GM23338 (cell line): ENCODE measurements around the gene TMEM135. TPM values are rescaled to one million over a fixed set of nuclear protein-coding genes. Genes with fewer than 3 reads are reported as not detected.

ENCODE experiments used
- ATAC-seq: fragments of 200-7000 bp; cut with Tn5 transposase; 3 replicates; pipeline ENCODE4 v1.9.1; 2020
- DNase-seq: peaks from one replicate; pipeline ENCODE4 v3.0.0-alpha.2; 2015; ENCODE audit warnings: low spot score
- H2AFZ ChIP-seq: fragments of 200-600 bp; sonication (generic); 2 replicates; pipeline ENCODE4 v1.8.0; 2016; ENCODE audit warnings: antibody characterized with exemption, mild to moderate bottlenecking, moderate library complexity
- H3F3A ChIP-seq: fragments of 200-600 bp; sonication (generic); replicated peaks from 2 replicates; pipeline ENCODE4 v1.8.0; 2017; ENCODE audit warnings: antibody characterized with exemption, mixed run types, low read depth
- H3K27ac ChIP-seq: fragments of 200-600 bp; sonication (generic); 2 replicates; pipeline ENCODE4 v1.6.1; 2016; ENCODE audit warnings: low read depth
- H3K27me3 ChIP-seq: fragments of 200-600 bp; sonication (generic); 2 replicates; pipeline ENCODE4 v1.8.0; 2016; ENCODE audit warnings: mild to moderate bottlenecking, mixed run types, moderate library complexity; ENCODE audit not compliant: insufficient read depth
- H3K36me3 ChIP-seq: fragments of 200-600 bp; sonication (generic); 2 replicates; pipeline ENCODE4 v1.8.0; 2016; ENCODE audit warnings: mild to moderate bottlenecking; ENCODE audit not compliant: insufficient read depth
- H3K4me1 ChIP-seq: fragments of 200-600 bp; sonication (generic); 2 replicates; pipeline ENCODE4 v1.8.0; 2016; ENCODE audit warnings: mild to moderate bottlenecking, moderate library complexity; ENCODE audit not compliant: insufficient read depth
- H3K4me2 ChIP-seq: fragments of 200-600 bp; sonication (generic); 2 replicates; pipeline ENCODE4 v1.7.1; 2017; ENCODE audit warnings: mixed run types
- H3K4me3 ChIP-seq: fragments of 200-600 bp; sonication (generic); 2 replicates; pipeline ENCODE4 v1.6.1; 2016; ENCODE audit warnings: mixed run types
- H3K79me2 ChIP-seq: fragments of 200-600 bp; sonication (generic); replicated peaks from 2 replicates; pipeline ENCODE4 v1.8.0; 2017; ENCODE audit warnings: mild to moderate bottlenecking; ENCODE audit not compliant: insufficient read depth
- H3K9me2 ChIP-seq: fragments of 200-600 bp; sonication (generic); 2 replicates; pipeline ENCODE4 v1.8.0; 2017; ENCODE audit not compliant: insufficient read depth
- H4K20me1 ChIP-seq: fragments of 200-600 bp; sonication (generic); replicated peaks from 2 replicates; pipeline ENCODE4 v1.8.0; 2017; ENCODE audit warnings: mild to moderate bottlenecking; ENCODE audit not compliant: insufficient read depth
- H3K27ac Mint-ChIP-seq: 2 replicates; pipeline ENCODE4 v1.8.0; 2020; ENCODE audit warnings: inconsistent platforms, mild to moderate bottlenecking, moderate library complexity, mixed read lengths
- H3K27me3 Mint-ChIP-seq: 3 replicates; pipeline ENCODE4 v1.8.0; 2022; ENCODE audit warnings: low read depth, mild to moderate bottlenecking, moderate library complexity, mixed read lengths, inconsistent platforms; ENCODE audit not compliant: insufficient read depth, poor library complexity
- H3K36me3 Mint-ChIP-seq: 3 replicates; pipeline ENCODE4 v1.8.0; 2021; ENCODE audit warnings: low read depth, mild to moderate bottlenecking, inconsistent platforms, moderate library complexity, mixed read lengths
- H3K4me1 Mint-ChIP-seq: 3 replicates; pipeline ENCODE4 v1.8.0; 2020; ENCODE audit warnings: mild to moderate bottlenecking, inconsistent platforms, mixed read lengths
- H3K4me3 Mint-ChIP-seq: 3 replicates; pipeline ENCODE4 v1.8.0; 2021; ENCODE audit warnings: moderate library complexity, mild to moderate bottlenecking, inconsistent platforms, mixed read lengths
- H3K9me3 Mint-ChIP-seq: 3 replicates; pipeline ENCODE4 v1.8.0; 2020; ENCODE audit warnings: moderate library complexity, mild to moderate bottlenecking, inconsistent platforms, mixed read lengths
- CREB1 ChIP-seq: fragments of 250-450 bp; sonication (Bioruptor Pico); IDR thresholded peaks from 2 replicates; pipeline ENCODE4 v1.5.0; 2020; ENCODE audit warnings: low read depth, mild to moderate bottlenecking, moderate library complexity
- CTCF ChIP-seq, 2 experiments: fragments of 200-600 bp in 1 of 2; sonication (generic) in 1 of 2; conservative IDR thresholded peaks; 2 replicates each; pipeline versions ENCODE4 v1.5.1 to v1.6.1; 2016 to 2017; ENCODE audit warnings: antibody characterized with exemption in 2 of 2, low read depth in 2 of 2, mild to moderate bottlenecking in 2 of 2, moderate library complexity in 1 of 2
- ETS1 ChIP-seq: IDR thresholded peaks from 2 replicates; pipeline ENCODE4 v1.6.1; 2016; ENCODE audit warnings: antibody characterized with exemption
- EZH2 ChIP-seq: fragments of 200-600 bp; sonication (generic); IDR thresholded peaks from one replicate; pipeline ENCODE4 v1.8.0; 2017; ENCODE audit warnings: antibody characterized with exemption, mild to moderate bottlenecking, low read depth; ENCODE audit not compliant: unreplicated experiment
- EZH2phosphoT487 ChIP-seq: fragments of 200-600 bp; sonication (generic); IDR thresholded peaks from one replicate; pipeline ENCODE4 v1.8.1; 2018; ENCODE audit warnings: antibody characterized with exemption; ENCODE audit not compliant: unreplicated experiment
- JUNB ChIP-seq: IDR thresholded peaks from one replicate; pipeline ENCODE4 v1.6.1; 2016; ENCODE audit warnings: antibody characterized with exemption; ENCODE audit not compliant: unreplicated experiment
- NANOG ChIP-seq: IDR thresholded peaks from 2 replicates; pipeline ENCODE4 v1.6.1; 2016; ENCODE audit warnings: antibody characterized with exemption, borderline replicate concordance
- POLR2AphosphoS5 ChIP-seq: IDR thresholded peaks from 2 replicates; pipeline ENCODE4 v1.6.1; 2016; ENCODE audit warnings: antibody characterized with exemption, low read depth
- REST ChIP-seq: IDR thresholded peaks from one replicate; pipeline ENCODE4 v1.6.1; 2018; ENCODE audit warnings: antibody characterized with exemption; ENCODE audit not compliant: unreplicated experiment
- STAT1 ChIP-seq: IDR thresholded peaks from one replicate; pipeline ENCODE4 v1.6.1; 2016; ENCODE audit warnings: antibody characterized with exemption; ENCODE audit not compliant: unreplicated experiment
- ZNF114 ChIP-seq: fragments of 250-450 bp; sonication (Bioruptor Pico); IDR thresholded peaks from 2 replicates; pipeline ENCODE4 v1.5.0; 2020; ENCODE audit warnings: mild to moderate bottlenecking, moderate library complexity
- ZNF331 ChIP-seq: fragments of 250-450 bp; sonication (Bioruptor Pico); IDR thresholded peaks from 2 replicates; pipeline ENCODE4 v1.5.0; 2020; ENCODE audit warnings: low read depth, mild to moderate bottlenecking, moderate library complexity
- ZNF462 ChIP-seq: fragments of 250-450 bp; sonication (Bioruptor Pico); IDR thresholded peaks from 2 replicates; pipeline ENCODE4 v1.5.0; 2020; ENCODE audit warnings: mild to moderate bottlenecking, moderate library complexity
- polyA plus RNA-seq: library from polyadenylated mRNA; unstranded; fragments of >200 nt; fragmentation: Nextera tagmentation; extraction: Ambion mirVana; gene quantifications from 2 replicates; pipeline ENCODE4 v1.2.1, GENCODE V29; 2016
- total RNA-seq: library from RNA; depleted of rRNA; stranded (reverse); fragments of >200 nt; shearing (Covaris generic); gene quantifications from 2 replicates; pipeline ENCODE4 v1.2.3, GENCODE V29; 2014

Gene TMEM135
- total and polyA plus RNA-seq, 2 experiments from 2014 or later = 23.4 to 49.9 TPM

- H3K4me1 ChIP-seq = no peaks in the 10 kb centered on the region
- DNase-seq (no peak), ATAC-seq (no peak)
- no peaks in the 10 kb centered on the region for H3F3A ChIP-seq
- H3K4me3 Mint-ChIP-seq = no peak overlapping the region
- no peaks in the 10 kb centered on the region for H3K9me2 ChIP-seq
- no peak overlapping the region for H3K4me2 ChIP-seq
- H3K4me3 ChIP-seq = no peak overlapping the region
- H3K4me1 Mint-ChIP-seq = peaks cover 3% of the 10 kb centered on the region; the same call in 1 of the 3 replicates
- no peaks in the 10 kb centered on the region for H3K36me3 ChIP-seq
- H3K27me3 ChIP-seq = no peaks in the 10 kb centered on the region
- no peaks in the 10 kb centered on the region; the same call in 2 of the 3 replicates for H3K9me3 Mint-ChIP-seq
- H4K20me1 ChIP-seq = no peaks in the 10 kb centered on the region
- H3K27ac ChIP-seq = no peak overlapping the region
- no peak overlapping the region for H3K27ac Mint-ChIP-seq
- peaks cover 7% of the 10 kb centered on the region for H3K27me3 Mint-ChIP-seq
- H3K36me3 Mint-ChIP-seq = no peaks in the 10 kb centered on the region
- peak overlapping the region; percentile 50; the same call in 1 of the 2 replicates for H2AFZ ChIP-seq
- TF ChIP-seq REST = no peak
- TF ChIP-seq EZH2phosphoT487 = no peak
- no peak for TF ChIP-seq EZH2
- no peak for TF ChIP-seq POLR2AphosphoS5
- no peak for TF ChIP-seq STAT1
- no peak for TF ChIP-seq NANOG
- no peak for TF ChIP-seq ZNF114 (CRISPR knock-in tag)
- TF ChIP-seq CREB1 (CRISPR knock-in tag) = no peak
- no peak for TF ChIP-seq ZNF462
- no peak for TF ChIP-seq JUNB
- no peak for TF ChIP-seq ZNF331 (CRISPR knock-in tag)
- no peak for TF ChIP-seq CTCF (conservative IDR thresholded peaks at IDR 0.05; ENCODE audit: low read depth in 2 of 2)
- no peak for TF ChIP-seq ETS1
- H3K79me2 ChIP-seq = no peaks in the 10 kb centered on the region
Observed at GRCh38 chr11:87012673-87013072, 25.1 kb upstream of the TMEM135 start.
